ENCODE data around the gene C11orf71.
A peak's percentile ranks its signal among the peaks of the same experiment; 100 is the strongest.

The C11orf71 gene

GRCh38 chr11:114399490-114400215, 658 bp downstream of the C11orf71 start:
- no peak for DNase-seq (ENCODE audit: low spot score)

- DNase-seq (ENCODE audit: low spot score) = no peak
Measured at GRCh38 chr11:114398303-114398920, 1.9 kb downstream of the C11orf71 start.

- DNase-seq (ENCODE audit: low spot score) = peak; percentile 55
Measured at GRCh38 chr11:114397349-114397982, 2.8 kb downstream of the C11orf71 start.

- no peak for DNase-seq (ENCODE audit: low spot score)
Measured at GRCh38 chr11:114396916-114397315, 3.4 kb downstream of the C11orf71 start.

GRCh38 chr11:114395736-114396135, 4.6 kb downstream of the C11orf71 start:
- no peak for DNase-seq (ENCODE audit: low spot score)

- DNase-seq (ENCODE audit: low spot score) = no peak
Measured at GRCh38 chr11:114392735-114393667, 7.3 kb downstream of the C11orf71 start.

GRCh38 chr11:114386545-114386944, 13.8 kb downstream of the C11orf71 start:
- DNase-seq (ENCODE audit: low spot score) = no peak

GRCh38 chr11:114386131-114386530, 14.2 kb downstream of the C11orf71 start:
- no peak for DNase-seq (ENCODE audit: low spot score)

GRCh38 chr11:114384487-114384886, 15.8 kb downstream of the C11orf71 start:
- no peak for DNase-seq (ENCODE audit: low spot score)

GRCh38 chr11:114382509-114382908, 17.8 kb downstream of the C11orf71 start:
- DNase-seq (ENCODE audit: low spot score) = no peak

GRCh38 chr11:114379394-114380069, 20.8 kb downstream of the C11orf71 start:
- DNase-seq (ENCODE audit: low spot score) = no peak

- no peak for DNase-seq (ENCODE audit: low spot score)
Measured at GRCh38 chr11:114377612-114378267, 22.6 kb downstream of the C11orf71 start.

GRCh38 chr11:114375052-114375451, 25.3 kb downstream of the C11orf71 start:
- DNase-seq (ENCODE audit: low spot score) = no peak

GRCh38 chr11:114368918-114369680, 31.2 kb downstream of the C11orf71 start:
- no peak for DNase-seq (ENCODE audit: low spot score)

- no peak for DNase-seq (ENCODE audit: low spot score)
Measured at GRCh38 chr11:114367244-114367957, 32.9 kb downstream of the C11orf71 start.

GRCh38 chr11:114366331-114367243, 33.7 kb downstream of the C11orf71 start:
- no peak for DNase-seq (ENCODE audit: low spot score)

- no peak for DNase-seq (ENCODE audit: low spot score)
Measured at GRCh38 chr11:114362958-114363357, 37.4 kb downstream of the C11orf71 start.

- DNase-seq (ENCODE audit: low spot score) = no peak
Measured at GRCh38 chr11:114362326-114362725, 38.0 kb downstream of the C11orf71 start.

GRCh38 chr11:114359342-114359741, 41.0 kb downstream of the C11orf71 start:
- DNase-seq (ENCODE audit: low spot score) = peak; percentile 7

Data from COLO829 (cell line).